GM19452 (cell line): ENCODE data around the gene PLEKHA8.

Experiments used
- ATAC-seq: cut with Tn5 transposase; IDR thresholded peaks from one replicate; pipeline ENCODE4 v1.9.1; 2021; ENCODE audit not compliant: unreplicated experiment

Gene PLEKHA8

GRCh38 chr7:30028216-30028748 is at the start of gene PLEKHA8:
Gene PLEKHA8, plus strand, starts transcription at chr7:30028412. Its CDS starts 351 bp downstream, at chr7:30028763.
- ATAC-seq = peak; percentile 51

- ATAC-seq = no peak
Observed at GRCh38 chr7:29980151-29980550, 48.1 kb upstream of the PLEKHA8 start.

- ATAC-seq = no peak
Observed at GRCh38 chr7:29987083-29987482, 41.1 kb upstream of the PLEKHA8 start.

GRCh38 chr7:29987811-29988317 is 40.3 kb upstream of the PLEKHA8 start:
- no peak for ATAC-seq

GRCh38 chr7:29988424-29989256 is 39.6 kb upstream of the PLEKHA8 start:
- peak; percentile 39 for ATAC-seq

GRCh38 chr7:29989257-29989995 is 38.8 kb upstream of the PLEKHA8 start, which contains the start of gene SCRN1:
Gene SCRN1, minus strand, starts transcription at chr7:29989801. Its CDS starts 20,734 bp downstream, at chr7:29969067.
- peak; percentile 39 for ATAC-seq

- no peak for ATAC-seq
Observed at GRCh38 chr7:29990931-29991330, 37.3 kb upstream of the PLEKHA8 start.

- no peak for ATAC-seq
Observed at GRCh38 chr7:29991937-29992336, 36.3 kb upstream of the PLEKHA8 start.

GRCh38 chr7:29993140-29993539 is 35.1 kb upstream of the PLEKHA8 start:
- no peak for ATAC-seq

- no peak for ATAC-seq
Observed at GRCh38 chr7:29995652-29996051, 32.6 kb upstream of the PLEKHA8 start.

- no peak for ATAC-seq
Observed at GRCh38 chr7:29996321-29996720, 31.9 kb upstream of the PLEKHA8 start.

GRCh38 chr7:29998489-29998888 is 29.7 kb upstream of the PLEKHA8 start:
- no peak for ATAC-seq

- ATAC-seq = no peak
Observed at GRCh38 chr7:30001998-30002397, 26.2 kb upstream of the PLEKHA8 start.

- ATAC-seq = no peak
Observed at GRCh38 chr7:30003098-30003497, 25.1 kb upstream of the PLEKHA8 start.

GRCh38 chr7:30005464-30005863 is 22.7 kb upstream of the PLEKHA8 start:
- ATAC-seq = no peak

GRCh38 chr7:30010021-30010420 is 18.2 kb upstream of the PLEKHA8 start:
- ATAC-seq = no peak

- no peak for ATAC-seq
Observed at GRCh38 chr7:30012757-30013156, 15.5 kb upstream of the PLEKHA8 start.

- no peak for ATAC-seq
Observed at GRCh38 chr7:30018451-30018850, 9.8 kb upstream of the PLEKHA8 start.

- no peak for ATAC-seq
Observed at GRCh38 chr7:30019387-30019786, 8.8 kb upstream of the PLEKHA8 start.

- no peak for ATAC-seq
Observed at GRCh38 chr7:30019960-30020359, 8.3 kb upstream of the PLEKHA8 start.

GRCh38 chr7:30020535-30020934 is 7.7 kb upstream of the PLEKHA8 start:
- ATAC-seq = no peak

GRCh38 chr7:30022991-30023390 is 5.2 kb upstream of the PLEKHA8 start:
- ATAC-seq = no peak
